Uterus (tissue), 4 donors: Measurements from ENCODE around the gene CATSPERD. TPM values are rescaled to one million over a fixed set of nuclear protein-coding genes. Genes with fewer than 3 reads are reported as not detected.
A peak's percentile ranks its signal among the peaks of the same experiment; 100 is the strongest.

Experiments used
- DNase-seq, 2 donors: peaks; one replicate each; pipeline ENCODE4 v3.0.0-alpha.2; 2019 to 2020
- H3K27ac ChIP-seq, 2 donors: fragments of 200-600 bp; sonication (generic); 1 replicate in 1 of 2; 2 replicates in 1 of 2; pipeline ENCODE4 v1.5.1; 2016 to 2018
- H3K27me3 ChIP-seq, 2 donors: fragments of 200-600 bp; sonication (generic); one replicate each; pipeline ENCODE4 v1.5.1; 2018 to 2019; ENCODE audit warnings: control low read depth in 1 of 2
- H3K36me3 ChIP-seq, 2 donors: fragments of 200-600 bp; sonication (generic); one replicate each; pipeline ENCODE4 v1.5.1; 2019; ENCODE audit warnings: control low read depth in 1 of 2
- H3K4me1 ChIP-seq, 2 donors: fragments of 200-600 bp; sonication (generic); one replicate each; pipeline ENCODE4 v1.5.1; 2018 to 2019; ENCODE audit warnings: control low read depth in 1 of 2
- H3K4me3 ChIP-seq, 2 donors: fragments of 200-600 bp; sonication (generic); 1 replicate in 1 of 2; 2 replicates in 1 of 2; pipeline ENCODE4 v1.5.1; 2018 to 2019; ENCODE audit warnings: mild to moderate bottlenecking in 1 of 2
- H3K9me3 ChIP-seq, 2 donors: fragments of 200-600 bp; sonication (generic); one replicate each; pipeline ENCODE4 v1.5.1; 2019; ENCODE audit warnings: control low read depth in 1 of 2
- POLR2A ChIP-seq, 2 donors: fragments of 450-650 bp; IDR thresholded peaks; one replicate each; pipeline ENCODE4 v1.6.1; 2016; ENCODE audit warnings: antibody characterized with exemption in 2 of 2, mild to moderate bottlenecking in 1 of 2, moderate library complexity in 1 of 2
- intact Hi-C: fragments of 100-400 bp; cut with DNase I; formaldehyde crosslinking; loops from one replicate; pipeline ENCODE4 v1.15.1; 2023; ENCODE audit warnings: low total_unique reads
- total RNA-seq, 4 donors: library from RNA; depleted of rRNA in 3 of 4; stranded (reverse); fragments of >200 nt in 3 of 4; gene quantifications; one replicate each; pipeline versions ENCODE4 v1.1.0 to v1.2.4, GENCODE V29; 2014 to 2023
- TF ChIP-seq, protein P1 (sequence below), 4 experiments: fragments of 200-600 bp in 2 of 4; fragments of 450-650 bp in 2 of 4; sonication (generic) in 2 of 4; IDR thresholded peaks; one replicate each; pipeline ENCODE4 v1.5.1; 2016 to 2019; ENCODE audit warnings: antibody characterized with exemption in 4 of 4, mild to moderate bottlenecking in 2 of 4, moderate library complexity in 1 of 4
- donor health status: DM: yes; HTN: yes; CAD: no.

CATSPERD gene
- total RNA-seq, 4 donors from 2014 or later, result not detected

GRCh38 chr19:5790559-5791520 is 70.4 kb downstream of the CATSPERD start, which contains the start of gene DUS3L:
Gene DUS3L (minus strand): TSS chr19:5791163. CDS start chr19:5791141, 22 bp downstream.
- intact Hi-C loops, result no loop called here
- H3K4me1 ChIP-seq, result no peaks in the 10 kb centered on the region

DNA sequence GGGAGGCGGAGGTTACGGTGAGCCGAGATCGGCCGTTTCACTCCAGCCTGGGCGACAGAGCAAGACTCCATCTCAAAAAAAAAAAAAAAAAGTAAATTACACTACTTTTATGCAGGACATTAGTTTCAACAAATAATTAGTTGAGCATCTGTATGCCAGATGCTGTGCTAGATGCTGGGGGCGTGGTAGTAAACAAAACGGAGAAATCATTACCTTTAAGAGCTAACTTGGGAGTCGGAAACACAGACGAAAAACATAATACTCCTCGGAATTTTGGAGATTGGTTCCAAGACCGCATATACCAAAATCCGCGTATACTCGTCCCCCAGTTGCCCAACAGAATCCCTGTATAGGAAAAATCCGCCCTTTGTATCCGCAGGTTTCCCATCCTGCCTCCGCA is 71.8 kb downstream of the CATSPERD start:
- Histone ChIP-seq H3K36me3 (no peaks in the 10 kb centered on the region), H3K4me3 (no peak overlapping the region), H3K4me1 (no peaks in the 10 kb centered on the region), H3K27me3 (no peaks in the 10 kb centered on the region), H3K9me3 (no peaks in the 10 kb centered on the region), H3K27ac (no peak overlapping the region)
- intact Hi-C loops, result no loop called here
- TF ChIP-seq, protein P1, sequence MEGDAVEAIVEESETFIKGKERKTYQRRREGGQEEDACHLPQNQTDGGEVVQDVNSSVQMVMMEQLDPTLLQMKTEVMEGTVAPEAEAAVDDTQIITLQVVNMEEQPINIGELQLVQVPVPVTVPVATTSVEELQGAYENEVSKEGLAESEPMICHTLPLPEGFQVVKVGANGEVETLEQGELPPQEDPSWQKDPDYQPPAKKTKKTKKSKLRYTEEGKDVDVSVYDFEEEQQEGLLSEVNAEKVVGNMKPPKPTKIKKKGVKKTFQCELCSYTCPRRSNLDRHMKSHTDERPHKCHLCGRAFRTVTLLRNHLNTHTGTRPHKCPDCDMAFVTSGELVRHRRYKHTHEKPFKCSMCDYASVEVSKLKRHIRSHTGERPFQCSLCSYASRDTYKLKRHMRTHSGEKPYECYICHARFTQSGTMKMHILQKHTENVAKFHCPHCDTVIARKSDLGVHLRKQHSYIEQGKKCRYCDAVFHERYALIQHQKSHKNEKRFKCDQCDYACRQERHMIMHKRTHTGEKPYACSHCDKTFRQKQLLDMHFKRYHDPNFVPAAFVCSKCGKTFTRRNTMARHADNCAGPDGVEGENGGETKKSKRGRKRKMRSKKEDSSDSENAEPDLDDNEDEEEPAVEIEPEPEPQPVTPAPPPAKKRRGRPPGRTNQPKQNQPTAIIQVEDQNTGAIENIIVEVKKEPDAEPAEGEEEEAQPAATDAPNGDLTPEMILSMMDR (IDR thresholded peaks at IDR 0.05), result no peak
- TF ChIP-seq POLR2A (IDR thresholded peaks at IDR 0.05), result no peak
- no peak for DNase-seq

More at GRCh38 chr19:5790559-5791520, 70.4 kb downstream of the CATSPERD start, which contains the start of gene DUS3L:
- H3K9me3 ChIP-seq, result no peaks in the 10 kb centered on the region
- DNase-seq, result peak; percentile 93 to 96
- no peaks in the 10 kb centered on the region for H3K36me3 ChIP-seq
- no peaks in the 10 kb centered on the region for H3K27me3 ChIP-seq
- H3K27ac ChIP-seq, result peak within 1 kb of the TSS; percentile 92 to 98
- H3K4me3 ChIP-seq, result peak within 1 kb of the TSS; percentile 90 to 91
- TF ChIP-seq POLR2A (IDR thresholded peaks at IDR 0.05), result peak; percentile 15 to 68
- TF ChIP-seq, protein P1 (IDR thresholded peaks at IDR 0.05), result peak in 1 of 4 experiments; percentile 15

DNA sequence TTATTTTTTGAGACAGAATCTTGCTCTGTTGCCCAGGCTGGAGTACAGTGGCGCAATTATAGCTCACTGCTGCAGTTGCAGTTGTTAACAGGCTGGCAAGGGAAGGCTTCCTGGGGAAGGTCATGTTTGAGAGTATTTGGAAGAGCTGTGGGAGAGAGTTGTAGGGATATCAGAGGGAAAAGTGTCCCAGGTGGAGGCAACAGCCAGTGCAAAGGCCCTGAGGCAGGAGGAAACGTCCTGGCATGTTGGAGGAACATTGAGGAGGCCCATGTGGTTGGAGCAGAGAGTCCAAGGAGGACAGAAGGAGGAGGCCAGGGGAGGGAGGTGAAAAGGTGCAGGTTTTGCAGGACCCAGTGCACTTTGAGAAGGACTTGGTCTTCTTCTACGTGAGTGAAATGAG is 72.8 kb downstream of the CATSPERD start:
- TF ChIP-seq, protein P1 (IDR thresholded peaks at IDR 0.05), result no peak
- no peak for TF ChIP-seq POLR2A (IDR thresholded peaks at IDR 0.05)
- H3K4me3 ChIP-seq, result no peak overlapping the region
- no peaks in the 10 kb centered on the region for H3K36me3 ChIP-seq

DNA sequence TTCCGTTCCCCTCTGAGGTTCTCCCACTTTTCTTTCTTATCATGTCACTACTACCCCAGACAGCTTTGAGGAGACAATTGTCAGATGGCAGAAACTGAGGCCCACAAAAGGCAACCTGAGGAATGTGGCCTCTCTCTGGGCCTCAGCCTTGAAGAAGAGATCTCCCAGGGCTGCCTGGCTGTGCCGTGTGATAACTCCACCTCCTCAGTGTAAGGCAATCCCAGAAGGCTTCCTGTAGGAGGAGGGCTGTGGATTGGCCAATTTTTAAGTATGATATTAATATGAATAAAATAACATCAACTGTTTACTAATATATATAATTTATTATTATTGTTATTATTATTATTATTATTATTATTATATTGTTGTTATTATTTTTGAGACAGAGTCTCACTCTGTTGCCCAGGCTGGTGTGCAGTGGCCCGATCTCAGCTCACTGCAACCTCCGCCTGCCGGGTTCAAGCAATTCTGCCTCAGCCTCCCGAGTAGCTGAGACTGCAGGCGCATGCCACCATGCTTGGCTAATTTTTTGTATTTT is 75.0 kb downstream of the CATSPERD start:
- Histone ChIP-seq H3K36me3 (no peaks in the 10 kb centered on the region), H3K27ac (no peak overlapping the region), H3K27me3 (no peaks in the 10 kb centered on the region), H3K9me3 (no peaks in the 10 kb centered on the region), H3K4me3 (no peak overlapping the region), H3K4me1 (no peaks in the 10 kb centered on the region)
- intact Hi-C loops, result no loop called here
- TF ChIP-seq, protein P1 (IDR thresholded peaks at IDR 0.05), result no peak
- TF ChIP-seq POLR2A (IDR thresholded peaks at IDR 0.05), result no peak
- DNase-seq, result no peak

More for the DNA sequence above, 72.8 kb downstream of the CATSPERD start:
- no peaks in the 10 kb centered on the region for H3K27me3 ChIP-seq
- no peaks in the 10 kb centered on the region for H3K9me3 ChIP-seq
- no peak for DNase-seq
- no peak overlapping the region for H3K27ac ChIP-seq
- H3K4me1 ChIP-seq, result no peaks in the 10 kb centered on the region
- intact Hi-C loops, result no loop called here

DNA sequence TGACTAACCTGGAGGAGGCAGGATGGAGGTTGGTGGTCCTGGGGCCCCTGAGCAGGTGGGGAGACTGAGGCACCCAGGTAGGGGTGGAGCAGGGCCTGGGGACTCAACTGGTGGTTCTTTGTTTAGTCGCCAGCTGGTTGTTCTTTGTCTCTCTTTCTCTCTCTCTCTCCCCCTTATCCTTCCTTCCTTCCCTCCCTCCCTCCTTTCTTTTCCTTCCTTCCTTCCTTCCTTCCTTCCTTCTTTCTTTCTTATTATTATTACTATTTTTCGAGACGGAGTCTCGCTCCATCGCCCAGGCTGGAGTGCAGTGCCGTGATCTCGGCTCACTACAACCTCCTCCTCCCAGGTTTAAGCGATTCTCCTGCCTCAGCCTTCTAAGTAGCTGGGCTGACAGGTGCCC is 77.8 kb downstream of the CATSPERD start:
- H3K27ac ChIP-seq, result no peak overlapping the region
- H3K36me3 ChIP-seq, result no peaks in the 10 kb centered on the region
- TF ChIP-seq, protein P1 (IDR thresholded peaks at IDR 0.05), result no peak
- TF ChIP-seq POLR2A (IDR thresholded peaks at IDR 0.05), result no peak
- intact Hi-C loops, result no loop called here
- no peaks in the 10 kb centered on the region for H3K4me1 ChIP-seq
- H3K27me3 ChIP-seq, result peaks cover 5 to 14% of the 10 kb centered on the region in 2 donors
- no peaks in the 10 kb centered on the region for H3K9me3 ChIP-seq
- DNase-seq, result no peak
- H3K4me3 ChIP-seq, result no peak overlapping the region
